Neural cell (in vitro differentiated cells): ENCODE measurements around the gene MAPK10. TPM values are rescaled to one million over a fixed set of nuclear protein-coding genes. Genes with fewer than 3 reads are reported as not detected.

Experiments used
- H2AFZ ChIP-seq: fragments of 200-600, 300-800 bp; sonication (generic), shearing (Covaris generic); 2 replicates; pipeline ENCODE4 v1.6.0; 2014; ENCODE audit warnings: low read depth, mild to moderate bottlenecking, antibody characterized with exemption, low read length, moderate library complexity
- H3F3A ChIP-seq: fragments of 200-600 bp; shearing (Covaris generic); 2 replicates; pipeline ENCODE4 v1.6.1; 2016; ENCODE audit warnings: mild to moderate bottlenecking, moderate library complexity, mixed read lengths, antibody characterized with exemption, low read length; ENCODE audit not compliant: insufficient read depth, poor library complexity, severe bottlenecking
- H3K27ac ChIP-seq: fragments of 200-600, 300-800 bp; sonication (generic), shearing (Covaris generic); 2 replicates; pipeline ENCODE4 v1.5.1; 2014; ENCODE audit warnings: mild to moderate bottlenecking, low read length, moderate library complexity
- H3K27me3 ChIP-seq: fragments of 300-800, 200-600 bp; sonication (generic), shearing (Covaris generic); 2 replicates; pipeline ENCODE4 v1.6.0; 2014; ENCODE audit warnings: mild to moderate bottlenecking, low read depth, low read length, moderate library complexity; ENCODE audit not compliant: insufficient read depth
- H3K36me3 ChIP-seq: fragments of 300-800, 200-600 bp; sonication (generic), shearing (Covaris generic); 2 replicates; pipeline ENCODE4 v1.5.1; 2014; ENCODE audit warnings: mild to moderate bottlenecking, antibody characterized with exemption, low read length, moderate library complexity; ENCODE audit not compliant: insufficient read depth
- H3K4me2 ChIP-seq: fragments of 300-800, 200-600 bp; sonication (generic), shearing (Covaris generic); 2 replicates; pipeline ENCODE4 v1.6.0; 2014; ENCODE audit warnings: mild to moderate bottlenecking, low read length
- H3K4me3 ChIP-seq: fragments of 300-800, 200-600 bp; sonication (generic), shearing (Covaris generic); 2 replicates; pipeline ENCODE4 v1.5.1; 2014; ENCODE audit warnings: mild to moderate bottlenecking, low read length, moderate library complexity
- H3K79me2 ChIP-seq: fragments of 200-600 bp; shearing (Covaris generic); replicated peaks from 2 replicates; pipeline ENCODE4 v1.6.0; 2014; ENCODE audit warnings: mild to moderate bottlenecking, low read length, moderate library complexity; ENCODE audit not compliant: insufficient read depth
- H3K9ac ChIP-seq: fragments of 300-800, 200-600 bp; sonication (generic), shearing (Covaris generic); 2 replicates; pipeline ENCODE4 v1.6.1; 2016; ENCODE audit warnings: mild to moderate bottlenecking, low read length, mixed read lengths
- H3K9me2 ChIP-seq: fragments of 200-600 bp; shearing (Covaris generic); 2 replicates; pipeline ENCODE4 v1.6.1; 2016; ENCODE audit warnings: mild to moderate bottlenecking, low read length, mixed read lengths; ENCODE audit not compliant: insufficient read depth
- H3K9me3 ChIP-seq: fragments of 200-600, 300-800 bp; sonication (generic), shearing (Covaris generic); 2 replicates; pipeline ENCODE4 v1.6.1; 2016; ENCODE audit warnings: mild to moderate bottlenecking, mixed run types, low read length, moderate library complexity, mixed read lengths
- H4K20me1 ChIP-seq: fragments of 200-600 bp; shearing (Covaris generic); 2 replicates; pipeline ENCODE4 v1.6.1; 2016; ENCODE audit warnings: mild to moderate bottlenecking, mixed run types; ENCODE audit not compliant: insufficient read depth
- EP300 ChIP-seq: fragments of 450-650 bp; conservative IDR thresholded peaks from 2 replicates; pipeline ENCODE4 v1.6.1; 2014; ENCODE audit warnings: antibody characterized with exemption, mild to moderate bottlenecking, moderate library complexity; ENCODE audit not compliant: poor library complexity, severe bottlenecking
- EZH2 ChIP-seq: fragments of 200-600, 300-800 bp; shearing (Covaris generic), sonication (generic); IDR thresholded peaks from 2 replicates; pipeline ENCODE4 v1.6.1; 2014; ENCODE audit warnings: antibody characterized with exemption, low read length, borderline replicate concordance, mild to moderate bottlenecking; ENCODE audit not compliant: insufficient read depth, poor library complexity, severe bottlenecking
- MXI1 ChIP-seq: fragments of 450-650 bp; conservative IDR thresholded peaks from 2 replicates; pipeline ENCODE4 v1.6.1; 2014; ENCODE audit warnings: antibody characterized with exemption, mild to moderate bottlenecking; ENCODE audit not compliant: poor library complexity, severe bottlenecking
- POLR2AphosphoS5 ChIP-seq: IDR thresholded peaks from 2 replicates; pipeline ENCODE4 v1.6.1; 2012
- RAD21 ChIP-seq: fragments of 450-650 bp; conservative IDR thresholded peaks from 2 replicates; pipeline ENCODE4 v1.6.1; 2014; ENCODE audit warnings: antibody characterized with exemption, mild to moderate bottlenecking, moderate library complexity
- SMC3 ChIP-seq: fragments of 450-650 bp; conservative IDR thresholded peaks from 2 replicates; pipeline ENCODE4 v1.6.1; 2014; ENCODE audit warnings: antibody characterized with exemption, mild to moderate bottlenecking, moderate library complexity; ENCODE audit not compliant: poor library complexity
- TAF1 ChIP-seq: IDR thresholded peaks from 2 replicates; pipeline ENCODE4 v1.6.1; 2012; ENCODE audit warnings: low read depth
- polyA plus RNA-seq: library from polyadenylated mRNA; depleted of rRNA; stranded (reverse); fragments of >200 nt; gene quantifications from 2 replicates; pipeline ENCODE4 v1.2.3, GENCODE V29; 2014
- TF ChIP-seq, protein P1 (sequence below): fragments of 450-650 bp; IDR thresholded peaks from 2 replicates; pipeline ENCODE4 v1.5.1; 2014; ENCODE audit warnings: antibody characterized with exemption, mild to moderate bottlenecking, moderate library complexity; ENCODE audit not compliant: poor library complexity, severe bottlenecking
- TF ChIP-seq, protein P2 (sequence below): IDR thresholded peaks from 2 replicates; pipeline ENCODE4 v1.6.1; 2012; ENCODE audit warnings: borderline replicate concordance

Gene MAPK10
- polyA plus RNA-seq, 1 donor from 2014 or later = 91.9 TPM

DNA sequence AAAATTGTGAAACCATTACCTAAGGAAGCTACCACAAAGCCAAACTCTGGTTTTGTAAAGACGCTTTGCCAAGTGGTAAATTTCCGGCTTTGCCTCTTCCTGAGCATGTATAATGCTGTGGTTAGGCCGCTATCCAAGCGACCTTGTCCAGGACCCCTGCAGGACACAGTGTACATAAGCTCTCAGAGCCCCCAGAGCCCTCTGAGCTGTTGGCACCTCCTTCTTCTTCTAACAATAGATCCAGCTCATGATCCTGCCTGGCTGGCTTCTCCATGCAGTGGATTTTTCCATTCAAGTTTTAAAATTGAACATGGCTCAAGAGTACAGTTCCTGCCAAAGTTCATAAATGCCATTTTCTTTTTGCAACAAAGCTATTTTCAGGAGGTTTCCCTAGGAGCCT is 326.7 kb downstream of the MAPK10 start:
- Histone ChIP-seq H3K27me3 (no peaks in the 10 kb centered on the region), H3K4me2 (no peak overlapping the region), H3K9ac (no peak overlapping the region), H2AFZ (no peak overlapping the region), H3K27ac (no peak overlapping the region), H3K79me2 (no peaks in the 10 kb centered on the region), H3K4me3 (no peak overlapping the region), H3K9me3 (no peaks in the 10 kb centered on the region), H3K9me2 (no peaks in the 10 kb centered on the region), H3F3A (no peaks in the 10 kb centered on the region), H4K20me1 (no peaks in the 10 kb centered on the region), H3K36me3 (no peaks in the 10 kb centered on the region)
- TF ChIP-seq, protein P1, sequence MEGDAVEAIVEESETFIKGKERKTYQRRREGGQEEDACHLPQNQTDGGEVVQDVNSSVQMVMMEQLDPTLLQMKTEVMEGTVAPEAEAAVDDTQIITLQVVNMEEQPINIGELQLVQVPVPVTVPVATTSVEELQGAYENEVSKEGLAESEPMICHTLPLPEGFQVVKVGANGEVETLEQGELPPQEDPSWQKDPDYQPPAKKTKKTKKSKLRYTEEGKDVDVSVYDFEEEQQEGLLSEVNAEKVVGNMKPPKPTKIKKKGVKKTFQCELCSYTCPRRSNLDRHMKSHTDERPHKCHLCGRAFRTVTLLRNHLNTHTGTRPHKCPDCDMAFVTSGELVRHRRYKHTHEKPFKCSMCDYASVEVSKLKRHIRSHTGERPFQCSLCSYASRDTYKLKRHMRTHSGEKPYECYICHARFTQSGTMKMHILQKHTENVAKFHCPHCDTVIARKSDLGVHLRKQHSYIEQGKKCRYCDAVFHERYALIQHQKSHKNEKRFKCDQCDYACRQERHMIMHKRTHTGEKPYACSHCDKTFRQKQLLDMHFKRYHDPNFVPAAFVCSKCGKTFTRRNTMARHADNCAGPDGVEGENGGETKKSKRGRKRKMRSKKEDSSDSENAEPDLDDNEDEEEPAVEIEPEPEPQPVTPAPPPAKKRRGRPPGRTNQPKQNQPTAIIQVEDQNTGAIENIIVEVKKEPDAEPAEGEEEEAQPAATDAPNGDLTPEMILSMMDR = no peak
- TF ChIP-seq TAF1 = no peak
- TF ChIP-seq SMC3 = no peak
- no peak for TF ChIP-seq EZH2
- TF ChIP-seq EP300 = no peak
- TF ChIP-seq RAD21 = no peak
- TF ChIP-seq POLR2AphosphoS5 = no peak
- TF ChIP-seq, protein P2, sequence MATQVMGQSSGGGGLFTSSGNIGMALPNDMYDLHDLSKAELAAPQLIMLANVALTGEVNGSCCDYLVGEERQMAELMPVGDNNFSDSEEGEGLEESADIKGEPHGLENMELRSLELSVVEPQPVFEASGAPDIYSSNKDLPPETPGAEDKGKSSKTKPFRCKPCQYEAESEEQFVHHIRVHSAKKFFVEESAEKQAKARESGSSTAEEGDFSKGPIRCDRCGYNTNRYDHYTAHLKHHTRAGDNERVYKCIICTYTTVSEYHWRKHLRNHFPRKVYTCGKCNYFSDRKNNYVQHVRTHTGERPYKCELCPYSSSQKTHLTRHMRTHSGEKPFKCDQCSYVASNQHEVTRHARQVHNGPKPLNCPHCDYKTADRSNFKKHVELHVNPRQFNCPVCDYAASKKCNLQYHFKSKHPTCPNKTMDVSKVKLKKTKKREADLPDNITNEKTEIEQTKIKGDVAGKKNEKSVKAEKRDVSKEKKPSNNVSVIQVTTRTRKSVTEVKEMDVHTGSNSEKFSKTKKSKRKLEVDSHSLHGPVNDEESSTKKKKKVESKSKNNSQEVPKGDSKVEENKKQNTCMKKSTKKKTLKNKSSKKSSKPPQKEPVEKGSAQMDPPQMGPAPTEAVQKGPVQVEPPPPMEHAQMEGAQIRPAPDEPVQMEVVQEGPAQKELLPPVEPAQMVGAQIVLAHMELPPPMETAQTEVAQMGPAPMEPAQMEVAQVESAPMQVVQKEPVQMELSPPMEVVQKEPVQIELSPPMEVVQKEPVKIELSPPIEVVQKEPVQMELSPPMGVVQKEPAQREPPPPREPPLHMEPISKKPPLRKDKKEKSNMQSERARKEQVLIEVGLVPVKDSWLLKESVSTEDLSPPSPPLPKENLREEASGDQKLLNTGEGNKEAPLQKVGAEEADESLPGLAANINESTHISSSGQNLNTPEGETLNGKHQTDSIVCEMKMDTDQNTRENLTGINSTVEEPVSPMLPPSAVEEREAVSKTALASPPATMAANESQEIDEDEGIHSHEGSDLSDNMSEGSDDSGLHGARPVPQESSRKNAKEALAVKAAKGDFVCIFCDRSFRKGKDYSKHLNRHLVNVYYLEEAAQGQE = no peak
- TF ChIP-seq MXI1 = no peak

DNA sequence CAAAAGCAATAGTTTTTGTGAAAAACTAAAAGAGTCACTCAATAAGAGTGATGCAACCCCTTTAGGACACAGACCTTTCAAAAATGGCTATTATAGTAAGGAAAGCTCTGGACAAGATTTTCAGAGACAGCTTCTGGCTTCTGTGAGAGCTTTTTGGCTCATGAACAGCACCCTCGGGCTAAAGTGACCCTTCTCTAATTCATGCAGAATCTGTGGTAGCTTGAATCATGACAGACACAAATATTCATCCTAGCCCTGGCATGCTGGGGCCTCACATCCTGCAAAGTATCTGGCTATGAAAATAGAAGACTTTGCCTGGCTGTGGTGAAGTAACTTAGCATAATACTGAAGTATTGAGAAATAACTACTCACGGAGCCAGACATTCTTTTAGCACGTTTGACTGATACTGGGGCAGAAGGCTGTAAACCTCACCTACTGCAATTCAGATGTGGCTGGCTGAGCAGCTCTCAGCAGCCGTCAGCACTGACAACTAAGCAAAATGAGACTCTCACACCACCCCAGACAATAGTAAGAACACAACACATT is 327.3 kb downstream of the MAPK10 start:
- Histone ChIP-seq H3F3A (no peaks in the 10 kb centered on the region), H3K4me3 (no peak overlapping the region), H3K27me3 (no peaks in the 10 kb centered on the region), H3K79me2 (no peaks in the 10 kb centered on the region), H3K9ac (no peak overlapping the region), H2AFZ (no peak overlapping the region), H3K9me2 (no peaks in the 10 kb centered on the region), H3K9me3 (no peaks in the 10 kb centered on the region), H3K27ac (no peak overlapping the region), H4K20me1 (no peaks in the 10 kb centered on the region), H3K36me3 (no peaks in the 10 kb centered on the region), H3K4me2 (no peak overlapping the region)
- TF ChIP-seq, protein P2 = no peak
- no peak for TF ChIP-seq EZH2
- TF ChIP-seq RAD21 = no peak
- no peak for TF ChIP-seq MXI1
- TF ChIP-seq EP300 = no peak
- TF ChIP-seq TAF1 = no peak
- TF ChIP-seq, protein P1 = no peak
